ENCODE measurements around the gene FZR1. TPM values are rescaled to one million over a fixed set of nuclear protein-coding genes. Genes with fewer than 3 reads are reported as not detected.

Gene FZR1
- total and polyA plus RNA-seq, 2 of the 13 experiments (the other 11 are each of a cell fraction or from before 2014, with no cell fraction given) = 29.0 to 30.8 TPM

DNA sequence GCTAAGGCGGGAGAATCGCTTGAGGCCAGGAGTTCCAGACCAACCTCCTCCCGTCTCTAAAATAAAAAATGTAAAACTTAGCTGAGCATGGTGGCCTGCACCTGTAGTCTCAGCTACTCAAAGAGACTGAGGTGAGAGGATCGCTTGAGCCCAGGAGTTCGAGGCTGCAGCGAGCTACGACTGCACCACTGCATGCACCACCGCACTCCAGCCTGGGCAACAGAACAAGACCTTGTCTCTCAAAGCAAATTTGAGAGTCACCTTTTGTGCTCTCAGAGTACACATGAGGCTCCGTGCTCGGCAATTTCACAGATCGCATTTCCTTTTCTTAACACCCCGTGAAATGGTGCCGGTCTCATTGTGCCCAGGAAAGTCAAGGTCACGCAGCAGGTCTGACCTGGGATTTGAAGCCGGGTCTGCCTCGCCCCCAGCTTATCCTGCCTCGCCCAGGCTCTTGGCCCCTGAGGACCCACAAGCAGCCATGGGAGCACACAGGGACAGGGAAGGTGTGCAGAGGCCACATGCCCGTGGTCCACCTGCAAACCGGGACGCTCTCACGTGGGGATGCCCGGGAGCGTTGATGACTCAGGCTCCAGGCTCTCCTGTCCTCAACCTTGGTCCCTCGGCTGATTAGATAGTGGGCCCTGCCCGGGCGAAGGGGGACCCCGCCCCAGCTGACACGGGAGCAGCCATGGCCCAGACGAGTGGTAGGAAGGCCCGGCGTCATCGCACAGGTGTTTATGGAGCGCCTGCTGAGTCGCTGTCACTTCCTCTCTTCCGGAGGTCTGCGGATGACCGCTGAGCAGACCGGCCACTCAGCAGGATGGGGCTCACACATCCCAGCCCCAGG is 24.6 kb upstream of the FZR1 start (continued):
- TF ChIP-seq ZNF230 (CRISPR knock-in tag; IDR thresholded peaks at IDR 0.05) (no peak), ZNF432 (CRISPR knock-in tag; IDR thresholded peaks at IDR 0.05; ENCODE audit: borderline replicate concordance) (no peak), MAF1 (CRISPR knock-in tag; IDR thresholded peaks at IDR 0.05; ENCODE audit: borderline replicate concordance) (no peak), ZNF670 (CRISPR knock-in tag; IDR thresholded peaks at IDR 0.05; ENCODE audit: borderline replicate concordance) (peak; percentile 65; the same call in 1 of the 2 replicates), MATR3 (CRISPR knock-in tag; IDR thresholded peaks at IDR 0.05) (no peak), MAX (IDR thresholded peaks at IDR 0.05) (peak; percentile 94), TRIM24 (CRISPR knock-in tag; IDR thresholded peaks at IDR 0.05) (no peak), ZBTB20 (CRISPR knock-in tag; IDR thresholded peaks at IDR 0.05; ENCODE audit: borderline replicate concordance, low read depth) (peak; percentile 85; the same call in 1 of the 2 replicates), ERF (CRISPR knock-in tag; IDR thresholded peaks at IDR 0.05) (peak; percentile 83), AHR (CRISPR knock-in tag; IDR thresholded peaks at IDR 0.05) (peak; percentile 83; the same call in 1 of the 2 replicates), IKZF1 (IDR thresholded peaks at IDR 0.05) (no peak), ZBTB44 (CRISPR knock-in tag; IDR thresholded peaks at IDR 0.05) (0 out of 2 replicates have a peak, but pooled peaks have one; percentile 47), ZNF124 (CRISPR knock-in tag; IDR thresholded peaks at IDR 0.05) (0 out of 2 replicates have a peak, but pooled peaks have one; percentile 67), ZSCAN5A (CRISPR knock-in tag; IDR thresholded peaks at IDR 0.05; ENCODE audit: borderline replicate concordance) (peak; percentile 48; the same call in 1 of the 2 replicates), ZNF253 (CRISPR knock-in tag; IDR thresholded peaks at IDR 0.05; ENCODE audit: borderline replicate concordance) (peak; percentile 92; the same call in 1 of the 2 replicates), ZNF883 (CRISPR knock-in tag; IDR thresholded peaks at IDR 0.05; ENCODE audit: not compliant biosample characterization) (peak; percentile 91)
- TF ChIP-seq, protein P1, sequence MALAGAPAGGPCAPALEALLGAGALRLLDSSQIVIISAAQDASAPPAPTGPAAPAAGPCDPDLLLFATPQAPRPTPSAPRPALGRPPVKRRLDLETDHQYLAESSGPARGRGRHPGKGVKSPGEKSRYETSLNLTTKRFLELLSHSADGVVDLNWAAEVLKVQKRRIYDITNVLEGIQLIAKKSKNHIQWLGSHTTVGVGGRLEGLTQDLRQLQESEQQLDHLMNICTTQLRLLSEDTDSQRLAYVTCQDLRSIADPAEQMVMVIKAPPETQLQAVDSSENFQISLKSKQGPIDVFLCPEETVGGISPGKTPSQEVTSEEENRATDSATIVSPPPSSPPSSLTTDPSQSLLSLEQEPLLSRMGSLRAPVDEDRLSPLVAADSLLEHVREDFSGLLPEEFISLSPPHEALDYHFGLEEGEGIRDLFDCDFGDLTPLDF (CRISPR knock-in tag; IDR thresholded peaks at IDR 0.05) = no peak
- TF ChIP-seq, protein P2, sequence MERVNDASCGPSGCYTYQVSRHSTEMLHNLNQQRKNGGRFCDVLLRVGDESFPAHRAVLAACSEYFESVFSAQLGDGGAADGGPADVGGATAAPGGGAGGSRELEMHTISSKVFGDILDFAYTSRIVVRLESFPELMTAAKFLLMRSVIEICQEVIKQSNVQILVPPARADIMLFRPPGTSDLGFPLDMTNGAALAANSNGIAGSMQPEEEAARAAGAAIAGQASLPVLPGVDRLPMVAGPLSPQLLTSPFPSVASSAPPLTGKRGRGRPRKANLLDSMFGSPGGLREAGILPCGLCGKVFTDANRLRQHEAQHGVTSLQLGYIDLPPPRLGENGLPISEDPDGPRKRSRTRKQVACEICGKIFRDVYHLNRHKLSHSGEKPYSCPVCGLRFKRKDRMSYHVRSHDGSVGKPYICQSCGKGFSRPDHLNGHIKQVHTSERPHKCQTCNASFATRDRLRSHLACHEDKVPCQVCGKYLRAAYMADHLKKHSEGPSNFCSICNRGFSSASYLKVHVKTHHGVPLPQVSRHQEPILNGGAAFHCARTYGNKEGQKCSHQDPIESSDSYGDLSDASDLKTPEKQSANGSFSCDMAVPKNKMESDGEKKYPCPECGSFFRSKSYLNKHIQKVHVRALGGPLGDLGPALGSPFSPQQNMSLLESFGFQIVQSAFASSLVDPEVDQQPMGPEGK (CRISPR knock-in tag; IDR thresholded peaks at IDR 0.05) = no peak
- TF ChIP-seq, protein P3, sequence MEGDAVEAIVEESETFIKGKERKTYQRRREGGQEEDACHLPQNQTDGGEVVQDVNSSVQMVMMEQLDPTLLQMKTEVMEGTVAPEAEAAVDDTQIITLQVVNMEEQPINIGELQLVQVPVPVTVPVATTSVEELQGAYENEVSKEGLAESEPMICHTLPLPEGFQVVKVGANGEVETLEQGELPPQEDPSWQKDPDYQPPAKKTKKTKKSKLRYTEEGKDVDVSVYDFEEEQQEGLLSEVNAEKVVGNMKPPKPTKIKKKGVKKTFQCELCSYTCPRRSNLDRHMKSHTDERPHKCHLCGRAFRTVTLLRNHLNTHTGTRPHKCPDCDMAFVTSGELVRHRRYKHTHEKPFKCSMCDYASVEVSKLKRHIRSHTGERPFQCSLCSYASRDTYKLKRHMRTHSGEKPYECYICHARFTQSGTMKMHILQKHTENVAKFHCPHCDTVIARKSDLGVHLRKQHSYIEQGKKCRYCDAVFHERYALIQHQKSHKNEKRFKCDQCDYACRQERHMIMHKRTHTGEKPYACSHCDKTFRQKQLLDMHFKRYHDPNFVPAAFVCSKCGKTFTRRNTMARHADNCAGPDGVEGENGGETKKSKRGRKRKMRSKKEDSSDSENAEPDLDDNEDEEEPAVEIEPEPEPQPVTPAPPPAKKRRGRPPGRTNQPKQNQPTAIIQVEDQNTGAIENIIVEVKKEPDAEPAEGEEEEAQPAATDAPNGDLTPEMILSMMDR (CRISPR knock-in tag; IDR thresholded peaks at IDR 0.05) = no peak

Data from HepG2 (cell line).